Right atrium auricular region (tissue), 2 donors: Measurements from ENCODE around the gene LEAP2. TPM values are rescaled to one million over a fixed set of nuclear protein-coding genes. Genes with fewer than 3 reads are reported as not detected.

Experiments
- DNase-seq: peaks from one replicate; pipeline ENCODE4 v3.0.0-alpha.2; 2019; ENCODE audit warnings: low spot score
- H3K27ac ChIP-seq, 2 donors: fragments of 200-600 bp; sonication (generic); 1 replicate in 1 of 2; 2 replicates in 1 of 2; pipeline ENCODE4 v1.5.1; 2016 to 2019
- H3K27me3 ChIP-seq, 2 donors: fragments of 200-600 bp; sonication (generic); one replicate each; pipeline versions ENCODE4 v1.5.1 to v1.6.0; 2017 to 2019
- H3K36me3 ChIP-seq: fragments of 200-600 bp; sonication (generic); one replicate; pipeline ENCODE4 v1.5.1; 2016
- H3K4me1 ChIP-seq, 2 donors: fragments of 200-600 bp; sonication (generic); one replicate each; pipeline versions ENCODE4 v1.5.1 to v1.6.0; 2017 to 2019
- H3K4me3 ChIP-seq, 2 donors: fragments of 200-600 bp; sonication (generic); 1 replicate in 1 of 2; 2 replicates in 1 of 2; pipeline ENCODE4 v1.5.1; 2017 to 2019; ENCODE audit warnings: mild to moderate bottlenecking in 1 of 2, moderate library complexity in 1 of 2
- H3K9me3 ChIP-seq, 2 donors: fragments of 200-600 bp; sonication (generic); one replicate each; pipeline ENCODE4 v1.5.1; 2019
- CTCF ChIP-seq, 2 donors: fragments of 200-600 bp; sonication (generic); IDR thresholded peaks; one replicate each; pipeline ENCODE4 v1.5.1; 2019; ENCODE audit warnings: antibody characterized with exemption in 2 of 2
- total RNA-seq, 2 donors: library from RNA; depleted of rRNA; stranded (reverse); fragments of >200 nt; gene quantifications; one replicate each; pipeline ENCODE4 v1.1.0, GENCODE V29; 2016

Gene LEAP2
- total RNA-seq, 2 donors from 2014 or later = 1.1 TPM; not detected in 1

DNA sequence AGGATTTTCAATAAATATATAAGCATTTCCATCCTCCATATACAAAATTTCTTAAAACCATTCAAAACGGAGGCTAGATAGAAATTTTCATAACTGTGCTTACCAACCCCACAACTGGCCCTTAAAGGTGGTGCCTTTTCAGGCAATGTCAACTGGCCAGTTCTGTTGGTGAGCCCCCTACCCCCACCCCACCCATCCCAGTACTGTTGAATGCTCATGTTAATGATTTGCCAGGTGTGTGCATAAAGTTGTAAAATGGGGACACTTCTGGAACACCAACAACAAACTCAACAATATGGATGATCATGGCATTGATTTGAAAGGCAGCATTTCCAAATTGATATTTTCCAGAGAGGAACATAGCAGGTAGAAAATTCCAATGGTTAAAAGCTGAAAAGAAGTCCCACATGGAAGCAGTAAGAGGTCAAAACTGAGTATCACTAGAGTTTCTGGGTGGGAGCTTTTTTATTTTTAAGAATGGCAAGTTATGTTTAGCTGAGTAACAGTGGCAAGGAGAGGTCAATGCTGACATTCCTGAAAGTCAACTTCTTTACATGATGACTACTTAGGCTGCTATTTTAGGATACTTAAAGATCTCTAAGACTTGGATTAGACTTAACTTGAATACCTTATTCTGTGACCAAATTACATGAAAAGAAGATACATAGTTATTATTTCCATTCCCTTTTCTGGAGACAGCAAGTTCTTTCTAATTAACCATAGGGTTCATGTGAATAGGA lies 2.7 kb downstream of the LEAP2 start:
- no peak for DNase-seq
- peaks cover 0 to 35% of the 10 kb centered on the region in 2 donors for H3K4me1 ChIP-seq
- no peak for TF ChIP-seq CTCF (IDR thresholded peaks at IDR 0.05)
- no peak overlapping the region for H3K4me3 ChIP-seq
- no peak overlapping the region for H3K27ac ChIP-seq
- H3K9me3 ChIP-seq = no peaks in the 10 kb centered on the region
- peaks cover 38% of the 10 kb centered on the region for H3K36me3 ChIP-seq
- no peaks in the 10 kb centered on the region for H3K27me3 ChIP-seq

- no peaks in the 10 kb centered on the region for H3K9me3 ChIP-seq
- H3K27me3 ChIP-seq = no peaks in the 10 kb centered on the region
- H3K4me3 ChIP-seq = no peak overlapping the region
- DNase-seq = no peak
- no peak for TF ChIP-seq CTCF (IDR thresholded peaks at IDR 0.05)
- peaks cover 42% of the 10 kb centered on the region for H3K36me3 ChIP-seq
- H3K27ac ChIP-seq = peak overlapping the region in 1 of 2 donors; percentile 10
- H3K4me1 ChIP-seq = peaks cover 0 to 26% of the 10 kb centered on the region in 2 donors
These were observed 4.0 kb downstream of the LEAP2 start for GRCh38 chr5:132877466-132877865.

DNA sequence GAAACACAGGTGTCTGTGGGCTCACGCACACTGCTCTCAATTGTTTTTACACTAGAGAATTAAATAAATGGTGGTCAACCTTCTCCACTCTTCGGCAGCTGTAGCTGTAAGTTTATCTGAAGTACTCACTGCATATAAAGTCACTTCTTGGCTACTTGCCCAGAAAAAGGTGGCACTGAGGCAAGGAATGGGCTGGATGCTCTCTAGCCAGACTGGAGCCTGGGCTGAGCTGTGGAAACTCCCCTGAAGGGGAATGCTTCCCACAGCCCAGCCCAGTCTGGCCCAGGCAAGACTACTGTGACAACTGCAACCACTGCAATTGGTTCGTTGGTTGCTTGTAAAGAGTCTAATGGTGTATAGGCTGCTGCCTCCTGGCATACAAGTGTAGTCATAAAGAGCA lies 4.5 kb downstream of the LEAP2 start:
- TF ChIP-seq CTCF (IDR thresholded peaks at IDR 0.05) = no peak
- H3K27ac ChIP-seq = peak overlapping the region in 1 of 2 donors; percentile 10
- no peaks in the 10 kb centered on the region for H3K9me3 ChIP-seq
- peaks cover 47% of the 10 kb centered on the region for H3K36me3 ChIP-seq
- H3K27me3 ChIP-seq = no peaks in the 10 kb centered on the region
- DNase-seq = no peak
- H3K4me3 ChIP-seq = no peak overlapping the region
- H3K4me1 ChIP-seq = peaks cover 0 to 22% of the 10 kb centered on the region in 2 donors

DNA sequence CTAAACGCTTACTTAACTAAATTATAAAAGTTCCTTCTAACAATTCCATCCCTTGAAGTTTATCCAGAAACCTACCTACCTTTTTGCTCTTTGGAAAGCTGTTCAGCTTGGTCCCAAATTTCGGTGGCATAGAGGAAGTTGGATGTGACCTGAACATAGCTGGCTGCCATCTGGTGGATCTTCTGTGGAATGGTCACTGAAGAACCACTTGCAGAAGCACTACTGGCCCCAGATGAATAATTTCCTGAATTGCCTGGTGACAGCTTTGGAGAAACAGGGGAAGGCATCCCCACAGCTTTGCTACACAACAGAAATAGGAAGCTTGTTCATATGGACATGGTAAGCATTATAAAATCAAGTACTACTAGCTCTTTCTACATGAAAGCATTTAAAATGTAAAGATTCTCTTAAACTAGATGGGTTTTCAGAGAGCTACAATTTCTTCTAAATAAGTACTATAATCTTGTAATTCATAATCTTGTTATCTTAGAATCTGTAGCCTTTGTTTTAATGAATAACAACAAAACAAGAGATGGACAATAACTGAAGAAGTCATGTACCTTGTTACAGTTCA lies 9.9 kb downstream of the LEAP2 start:
- H3K9me3 ChIP-seq = no peaks in the 10 kb centered on the region
- peak; percentile 66 for DNase-seq

DNA sequence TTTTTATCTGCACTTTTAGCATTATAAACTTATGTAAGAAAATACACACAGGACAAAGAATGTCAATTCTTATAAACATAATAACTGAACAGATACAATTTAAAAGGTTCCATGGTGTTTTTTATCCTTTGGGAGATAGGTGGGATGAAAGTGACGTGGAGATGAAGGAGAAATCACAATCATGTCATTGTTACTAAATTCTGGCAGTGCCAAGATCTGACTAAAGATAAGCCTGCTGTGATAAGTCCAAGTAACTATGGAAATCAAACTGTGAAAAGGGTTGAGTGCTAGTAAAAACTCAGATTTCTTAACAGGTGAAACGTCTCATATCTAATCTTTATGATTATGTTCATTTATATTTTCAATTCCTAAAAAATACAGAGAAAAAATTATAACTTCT lies 11.1 kb downstream of the LEAP2 start:
- no peak overlapping the region for H3K4me3 ChIP-seq
- H3K27ac ChIP-seq = no peak overlapping the region
- no peaks in the 10 kb centered on the region for H3K9me3 ChIP-seq
- H3K36me3 ChIP-seq = peaks cover 83% of the 10 kb centered on the region
- no peak for DNase-seq
- H3K27me3 ChIP-seq = no peaks in the 10 kb centered on the region
- TF ChIP-seq CTCF (IDR thresholded peaks at IDR 0.05) = no peak
- no peaks in the 10 kb centered on the region for H3K4me1 ChIP-seq

More for the DNA sequence above, 9.9 kb downstream of the LEAP2 start:
- Histone ChIP-seq H3K4me3 (no peak overlapping the region), H3K4me1 (no peaks in the 10 kb centered on the region), H3K27ac (no peak overlapping the region), H3K36me3 (peaks cover 86% of the 10 kb centered on the region), H3K27me3 (no peaks in the 10 kb centered on the region)
- TF ChIP-seq CTCF (IDR thresholded peaks at IDR 0.05) = peak; percentile 42 to 74
